Motor neuron (in vitro differentiated cells): Measurements from ENCODE around the gene GALNT7. TPM values are rescaled to one million over a fixed set of nuclear protein-coding genes. Genes with fewer than 3 reads are reported as not detected.

ENCODE experiments used
- ATAC-seq, 8 experiments: fragments of 200-7000 bp; cut with Tn5 transposase; replicated peaks in 6 of 8; 2 replicates each; pipeline ENCODE4 v1.8.0; 2021; ENCODE audit warnings: mild to moderate bottlenecking in 8 of 8, moderate library complexity in 8 of 8
- H3K27ac ChIP-seq, 2 donors: fragments of 250-450 bp; sonication (Bioruptor Pico); 2 replicates each; pipeline ENCODE4 v1.9.0; 2021; ENCODE audit warnings: antibody characterized with exemption in 2 of 2, mild to moderate bottlenecking in 2 of 2, moderate library complexity in 1 of 2
- H3K4me1 ChIP-seq, 2 donors: fragments of 250-450 bp; sonication (Bioruptor Pico); replicated peaks in 1 of 2; 2 replicates each; pipeline ENCODE4 v1.6.1; 2021; ENCODE audit warnings: antibody characterized with exemption in 2 of 2, mild to moderate bottlenecking in 2 of 2, moderate library complexity in 1 of 2
- H3K4me3 ChIP-seq, 5 donors: fragments of 250-450 bp; sonication (Bioruptor Pico); 2 replicates each; pipeline ENCODE4 v1.9.0; 2021; ENCODE audit warnings: antibody characterized with exemption in 5 of 5, mild to moderate bottlenecking in 5 of 5, moderate library complexity in 4 of 5
- WGBS, 10 experiments: fragments of 450-650 bp; shearing (Covaris generic); methylation state at CpG; one replicate each; pipeline ENCODE4 v1.0.0; 2022; 5-methylcytosine and 5-hydroxymethylcytosine counted together
- in situ Hi-C, 9 experiments: fragments of 400-800 bp; cut with MboI; loops; one replicate each; pipeline ENCODE4 v1.15.0; 2021; ENCODE audit warnings: low sequenced_read_pairs in 9 of 9, low pct_unique_long_range_greater_than_20kb in 2 of 9; ENCODE audit not compliant: unreplicated experiment in 9 of 9
- total RNA-seq, 8 experiments: library from RNA; unstranded; fragments of 300-600 nt; gene quantifications; 2 replicates each; pipeline versions ENCODE4 v1.2.3 to v1.2.4, GENCODE V29; 2022

The GALNT7 gene
- total RNA-seq, 8 experiments from 2014 or later = 10.4 to 39.5 (median 28.5) TPM

DNA sequence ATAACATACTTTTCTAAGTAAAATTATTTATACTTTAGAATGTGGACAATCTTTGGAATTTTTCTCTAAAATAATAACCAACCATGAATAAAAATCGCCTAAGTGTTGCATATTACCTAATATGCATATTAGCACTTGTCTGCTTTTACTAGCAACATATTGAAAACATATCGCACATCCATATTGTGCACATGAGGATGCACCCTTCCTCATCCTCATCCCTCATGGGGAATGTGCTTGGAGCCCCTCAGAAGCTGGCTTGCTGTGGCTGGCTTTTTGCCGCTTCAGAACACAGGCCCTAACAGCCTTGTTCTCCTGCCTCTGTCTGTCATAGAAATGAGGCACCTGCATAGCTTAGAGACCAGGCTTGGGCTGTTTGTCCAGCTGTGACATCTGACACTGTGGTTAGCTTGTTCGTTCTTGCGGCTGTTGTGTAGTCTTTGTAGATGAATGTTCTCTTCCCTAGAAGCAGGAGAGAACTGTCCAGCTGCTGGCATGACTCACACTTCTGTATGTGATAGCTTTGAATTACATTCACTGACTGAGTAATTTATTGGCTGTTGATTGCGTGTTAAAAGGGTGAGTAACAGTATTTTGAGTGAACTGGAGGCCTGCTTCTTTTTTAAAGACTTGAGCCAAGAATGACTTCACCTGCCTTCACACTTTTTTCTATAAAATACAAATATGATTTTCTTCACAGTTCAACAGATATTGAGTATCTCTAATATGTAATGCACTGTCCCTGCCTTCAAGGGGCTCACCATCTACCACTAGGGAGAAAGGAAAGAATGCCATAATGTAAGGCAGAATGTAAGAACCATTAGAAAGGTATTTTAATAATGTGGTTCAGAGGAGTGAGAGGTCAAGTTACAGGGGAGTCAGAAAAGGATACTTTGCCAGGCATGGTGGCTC, 83.7 kb downstream of the GALNT7 start:
- peaks cover 0 to 5% of the 10 kb centered on the region in 2 donors for H3K4me1 ChIP-seq
- in situ Hi-C loops = loop anchor here in 8 of 9 experiments (10.0 to 25.0 kb wide), 4 partner anchors 215 to 240 kb away; no protein-coding TSS in a partner anchor
- peak overlapping the region in 1 of 2 donors; percentile 56 for H3K27ac ChIP-seq
- peak; percentile 99 to 100 (median 99) for ATAC-seq
- H3K4me3 ChIP-seq = no peak overlapping the region
- 0 to 100% (median 60%) methylated on average over 1 to 5 of the region's 6 CpGs for WGBS, 10 experiments

DNA sequence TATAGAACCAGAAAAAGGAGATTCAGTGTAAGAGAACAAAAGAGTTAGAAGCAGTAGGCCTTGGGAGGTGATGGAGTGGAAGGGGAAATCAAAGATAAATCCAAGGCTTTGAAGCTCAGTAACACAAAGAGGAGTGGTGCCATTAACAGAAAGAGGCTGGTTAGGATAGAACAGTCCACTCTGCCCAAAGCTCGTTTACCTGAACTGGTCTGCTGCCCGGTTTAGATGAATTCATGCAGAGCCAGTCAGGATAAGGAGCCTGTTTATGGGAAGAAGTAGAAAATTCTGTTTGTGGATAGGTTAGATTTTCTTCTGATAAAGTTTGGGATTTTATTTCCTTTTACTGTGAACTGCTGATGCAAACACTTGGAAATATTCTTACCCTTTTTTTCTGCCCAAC, 85.0 kb downstream of the GALNT7 start:
- in situ Hi-C loops = loop anchor here in 8 of 9 experiments (10.0 to 25.0 kb wide), 4 partner anchors 216 to 241 kb away; no protein-coding TSS in a partner anchor
- 20 to 100% (median 74%) methylated on average over 1 to 2 of the region's 2 CpGs; no CpG with 5 or more reads in 3 of the 10 experiments for WGBS, 10 experiments
- no peak overlapping the region for H3K27ac ChIP-seq
- peaks cover 4 to 6% of the 10 kb centered on the region in 2 donors for H3K4me1 ChIP-seq
- ATAC-seq = no peak
- H3K4me3 ChIP-seq = no peak overlapping the region

GRCh38 chr4:173254646-173255045, 86.0 kb downstream of the GALNT7 start:
- peaks cover 4 to 6% of the 10 kb centered on the region in 2 donors for H3K4me1 ChIP-seq
- no peak overlapping the region for H3K27ac ChIP-seq
- no peak for ATAC-seq
- in situ Hi-C loops = loop anchor here in 8 of 9 experiments (10.0 to 25.0 kb wide), 4 partner anchors 217 to 242 kb away; no protein-coding TSS in a partner anchor
- H3K4me3 ChIP-seq = no peak overlapping the region

DNA sequence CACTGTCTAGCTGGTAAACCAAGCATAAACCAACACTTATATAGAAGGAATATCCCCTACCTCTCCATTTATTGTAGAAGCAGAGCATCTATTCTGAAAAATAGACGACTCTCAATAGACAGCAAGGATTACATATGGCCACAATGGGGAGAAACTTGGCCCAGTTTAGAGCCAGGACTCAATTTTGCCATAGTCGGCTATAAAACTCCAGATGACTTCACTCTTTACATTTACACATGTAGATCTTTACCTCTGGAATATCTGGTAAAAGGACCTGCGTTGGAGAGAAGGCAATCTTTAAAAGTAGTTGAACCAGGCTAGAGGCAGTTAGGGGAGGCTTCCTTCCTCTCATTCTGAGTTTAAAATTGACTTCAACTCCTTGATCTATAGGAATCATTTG, 88.2 kb downstream of the GALNT7 start:
- peaks cover 4 to 6% of the 10 kb centered on the region in 2 donors for H3K4me1 ChIP-seq
- WGBS, 10 experiments = 45 to 100% (median 74%) methylated on average over 1 to 3 of the region's 3 CpGs
- in situ Hi-C loops = loop anchor here in 8 of 9 experiments (10.0 to 25.0 kb wide), 4 partner anchors 220 to 245 kb away; no protein-coding TSS in a partner anchor
- no peak overlapping the region for H3K27ac ChIP-seq
- H3K4me3 ChIP-seq = no peak overlapping the region
- no peak for ATAC-seq

DNA sequence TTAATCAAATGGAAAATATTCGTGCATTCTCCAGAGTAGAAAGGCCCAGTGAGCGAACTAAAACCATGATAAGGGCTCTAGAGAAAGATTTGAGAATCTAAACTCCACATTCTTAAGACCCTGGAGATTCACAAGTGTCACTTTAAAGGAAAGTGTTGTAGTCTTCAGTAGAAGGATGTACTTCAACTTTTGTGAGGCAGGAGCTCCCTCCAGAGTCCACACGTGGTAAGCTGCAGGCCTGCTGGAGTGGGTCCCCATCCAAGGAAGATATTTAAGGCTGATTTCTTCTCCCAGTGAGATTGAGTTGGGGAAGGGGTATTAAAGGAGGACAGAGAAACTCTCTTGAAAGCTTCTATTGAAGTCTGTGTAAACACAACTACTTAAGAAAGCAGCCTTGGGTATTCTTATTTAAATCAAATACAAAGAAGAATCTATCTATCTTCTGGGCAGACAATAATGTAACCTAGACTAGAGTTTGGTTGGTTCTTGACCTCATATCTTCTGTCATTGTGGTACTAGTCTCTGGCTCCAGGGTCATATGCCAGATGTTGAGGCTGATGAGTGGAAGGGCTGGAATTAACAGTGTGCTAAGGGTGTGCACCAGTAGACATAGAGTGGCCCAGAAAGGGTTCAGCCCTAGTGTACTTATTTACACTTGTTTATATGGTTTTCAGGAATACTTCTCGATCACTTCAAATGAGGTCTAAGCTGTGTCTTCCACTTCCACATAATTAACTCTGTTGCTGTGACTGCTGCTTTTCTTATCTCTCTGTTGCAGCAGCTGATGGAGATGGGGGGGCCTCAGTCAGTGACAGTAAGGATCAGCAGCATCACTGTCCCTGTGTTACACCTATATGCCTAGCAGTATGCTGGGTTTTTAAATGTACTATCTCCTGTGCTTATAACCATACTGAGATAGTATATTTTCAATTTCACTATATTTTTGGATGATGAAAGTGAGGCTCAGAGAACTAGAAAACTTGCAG, 89.4 kb downstream of the GALNT7 start:
- no peak overlapping the region for H3K4me3 ChIP-seq

GRCh38 chr4:173258866-173259265, 90.3 kb downstream of the GALNT7 start:
- WGBS, 10 experiments = 86 to 100% (median 100%) methylated on average over 1 to 2 of the region's 2 CpGs; no CpG with 5 or more reads in 3 of the 10 experiments
- ATAC-seq = no peak
- Histone ChIP-seq H3K4me1 (peaks cover 4 to 6% of the 10 kb centered on the region in 2 donors), H3K27ac (no peak overlapping the region), H3K4me3 (no peak overlapping the region)
- in situ Hi-C loops = loop anchor here in 8 of 9 experiments (10.0 to 25.0 kb wide), 4 partner anchors 222 to 247 kb away; no protein-coding TSS in a partner anchor

More for the DNA sequence above, 89.4 kb downstream of the GALNT7 start:
- ATAC-seq = peak; percentile 71 to 100 (median 94)
- Histone ChIP-seq H3K27ac (no peak overlapping the region), H3K4me1 (peaks cover 4 to 6% of the 10 kb centered on the region in 2 donors)
- 0 to 52% (median 21%) methylated on average over 2 to 4 of the region's 4 CpGs; no CpG with 5 or more reads in 1 of the 10 experiments for WGBS, 10 experiments
- in situ Hi-C loops = loop anchor here in 8 of 9 experiments (10.0 to 25.0 kb wide), 4 partner anchors 221 to 246 kb away; no protein-coding TSS in a partner anchor

- ATAC-seq = no peak
- Histone ChIP-seq H3K4me3 (no peak overlapping the region), H3K4me1 (peaks cover 6% of the 10 kb centered on the region in 2 donors), H3K27ac (no peak overlapping the region)
- in situ Hi-C loops = loop anchor here in 8 of 9 experiments (10.0 to 25.0 kb wide), 4 partner anchors 222 to 247 kb away; no protein-coding TSS in a partner anchor
- 73 to 100% (median 92%) methylated on average over 2 to 6 of the region's 6 CpGs for WGBS, 10 experiments
Measured at GRCh38 chr4:173259310-173259709, 90.7 kb downstream of the GALNT7 start.

DNA sequence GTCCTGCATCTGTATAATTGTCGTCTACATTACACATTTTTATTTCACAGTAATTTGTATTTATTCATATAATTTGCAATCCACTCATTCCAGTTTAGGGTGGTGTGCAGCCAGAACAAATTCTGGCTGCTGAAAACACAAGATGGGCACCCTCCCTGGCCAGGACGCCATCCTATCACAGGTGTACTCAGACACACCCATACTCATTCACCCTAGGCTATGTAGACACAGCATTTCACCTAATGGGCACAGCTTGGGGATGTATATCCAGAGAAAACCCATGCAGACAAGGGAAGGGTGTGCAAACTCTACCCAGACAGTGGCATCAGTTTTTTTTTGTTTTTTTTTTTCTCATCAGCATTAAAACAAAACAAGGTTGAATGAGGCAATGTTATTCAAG, 92.4 kb downstream of the GALNT7 start:
- in situ Hi-C loops = loop anchor here in 4 of 9 experiments (25.0 kb wide), 2 partner anchors 224 to 249 kb away; no protein-coding TSS in a partner anchor
- 13 to 100% (median 77%) methylated on average over 1 to 2 of the region's 2 CpGs; no CpG with 5 or more reads in 1 of the 10 experiments for WGBS, 10 experiments
- ATAC-seq = no peak
- no peak overlapping the region for H3K27ac ChIP-seq
- no peak overlapping the region for H3K4me3 ChIP-seq
- H3K4me1 ChIP-seq = peaks cover 6 to 13% of the 10 kb centered on the region in 2 donors

DNA sequence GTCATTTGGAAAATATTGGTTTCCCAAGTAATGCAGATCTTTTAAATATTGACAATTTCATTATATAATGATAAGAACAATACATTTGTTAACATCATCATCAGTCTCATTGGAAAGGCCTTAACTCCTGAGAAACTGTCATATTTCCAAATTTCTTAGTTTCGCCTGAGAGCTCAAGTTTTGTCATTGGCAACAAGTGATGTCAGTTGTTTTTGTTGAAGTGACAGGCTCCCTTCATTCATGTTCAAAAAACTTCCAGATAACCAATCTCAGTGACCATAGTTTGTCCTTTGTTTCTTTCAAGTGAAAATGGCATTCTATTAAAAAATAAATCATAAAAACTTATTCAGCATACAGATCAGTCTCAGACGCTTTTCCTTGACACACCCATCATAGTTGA, 93.8 kb downstream of the GALNT7 start:
- H3K4me3 ChIP-seq = no peak overlapping the region
- in situ Hi-C loops = loop anchor here in 4 of 9 experiments (25.0 kb wide), 2 partner anchors 225 to 250 kb away; no protein-coding TSS in a partner anchor
- WGBS, 10 experiments = 43 to 100% (median 94%) methylated on average over 1 to 2 of the region's 2 CpGs
- no peak overlapping the region for H3K27ac ChIP-seq
- ATAC-seq = no peak
- H3K4me1 ChIP-seq = peaks cover 5 to 12% of the 10 kb centered on the region in 2 donors

- in situ Hi-C loops = loop anchor here in 4 of 9 experiments (25.0 kb wide), 2 partner anchors 227 to 252 kb away; no protein-coding TSS in a partner anchor
- no peak overlapping the region for H3K27ac ChIP-seq
- H3K4me3 ChIP-seq = no peak overlapping the region
- peaks cover 3 to 10% of the 10 kb centered on the region in 2 donors for H3K4me1 ChIP-seq
- no peak for ATAC-seq
- 35 to 100% (median 64%) methylated on average over 1 to 4 of the region's 4 CpGs for WGBS, 10 experiments
Measured at GRCh38 chr4:173264245-173264644, 95.6 kb downstream of the GALNT7 start.

DNA sequence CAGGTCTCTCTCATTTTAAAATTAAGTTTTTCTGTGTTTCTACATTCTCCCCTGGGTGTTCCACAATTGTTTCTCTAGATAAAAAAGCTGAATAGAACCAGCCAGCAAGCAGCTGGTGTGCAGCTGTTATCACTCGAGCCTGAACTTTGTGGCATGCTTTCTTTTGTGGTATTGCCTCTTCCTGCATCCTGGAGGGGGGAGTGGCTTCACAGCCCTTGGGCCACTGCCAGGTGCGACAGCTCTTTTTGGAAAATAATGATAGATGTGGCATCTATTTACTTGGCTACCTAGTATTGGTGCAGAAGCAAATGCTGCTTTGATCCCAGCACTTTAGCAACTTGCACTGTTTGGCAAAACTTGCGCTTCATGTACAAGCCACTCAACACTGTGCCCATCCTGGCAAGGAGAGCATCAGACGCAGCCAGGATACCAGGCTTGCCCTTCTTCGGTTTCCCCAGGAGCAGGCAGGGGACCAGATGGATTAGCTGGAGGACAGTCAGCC, 96.1 kb downstream of the GALNT7 start:
- in situ Hi-C loops = loop anchor here in 4 of 9 experiments (25.0 kb wide), 2 partner anchors 227 to 252 kb away; no protein-coding TSS in a partner anchor
- Histone ChIP-seq H3K4me1 (peaks cover 5 to 10% of the 10 kb centered on the region in 2 donors), H3K27ac (no peak overlapping the region), H3K4me3 (no peak overlapping the region)
- 0 to 100% (median 64%) methylated on average over 1 to 5 of the region's 5 CpGs; no CpG with 5 or more reads in 4 of the 10 experiments for WGBS, 10 experiments
- ATAC-seq = peak in 5 of 8 experiments; percentile 28 to 89 (median 62)
